Brain pericyte (primary cell): ENCODE data around the gene NPTN.
A peak's percentile ranks its signal among the peaks of the same experiment; 100 is the strongest.
"Not testable (repeated sequence)": the region's sequence is repeated elsewhere in the genome, so short reads cannot be mapped to it uniquely, and the experiment has no call there.

ENCODE experiments used
- DNase-seq: peaks from one replicate; pipeline ENCODE4 v3.0.0-alpha.2; 2012; ENCODE audit warnings: low read depth, low spot score

Gene NPTN

GRCh38 chr15:73633111-73633990, at the start of gene NPTN:
TSS of gene NPTN (minus strand) at chr15:73633389. CDS start at chr15:73633215, 174 bp downstream.
- DNase-seq, result peak; percentile 93

- no peak for DNase-seq
Measured at GRCh38 chr15:73682600-73683090, 49.5 kb upstream of the NPTN start.

- DNase-seq, result no peak
Measured at GRCh38 chr15:73681856-73682599, 48.8 kb upstream of the NPTN start.

- DNase-seq, result no peak
Measured at GRCh38 chr15:73681063-73681462, 47.9 kb upstream of the NPTN start.

GRCh38 chr15:73680549-73680948, 47.4 kb upstream of the NPTN start:
- DNase-seq, result no peak

- no peak for DNase-seq
Measured at GRCh38 chr15:73679964-73680363, 46.8 kb upstream of the NPTN start.

GRCh38 chr15:73679180-73679579, 46.0 kb upstream of the NPTN start:
- no peak for DNase-seq

GRCh38 chr15:73678498-73678897, 45.3 kb upstream of the NPTN start:
- no peak for DNase-seq

- no peak for DNase-seq
Measured at GRCh38 chr15:73677733-73678132, 44.5 kb upstream of the NPTN start.

GRCh38 chr15:73677146-73677607, 44.0 kb upstream of the NPTN start:
- no peak for DNase-seq

- DNase-seq, result no peak
Measured at GRCh38 chr15:73674587-73674986, 41.4 kb upstream of the NPTN start.

GRCh38 chr15:73660455-73660854, 27.3 kb upstream of the NPTN start:
- no peak for DNase-seq

GRCh38 chr15:73658645-73659044, 25.5 kb upstream of the NPTN start:
- DNase-seq, result no peak

- no peak for DNase-seq
Measured at GRCh38 chr15:73655724-73656123, 22.5 kb upstream of the NPTN start.

- DNase-seq, result no peak
Measured at GRCh38 chr15:73654659-73655058, 21.5 kb upstream of the NPTN start.

- DNase-seq, result no peak
Measured at GRCh38 chr15:73650416-73651126, 17.4 kb upstream of the NPTN start.

- DNase-seq, result no peak
Measured at GRCh38 chr15:73648014-73648295, 14.8 kb upstream of the NPTN start.

GRCh38 chr15:73647259-73648013, 14.2 kb upstream of the NPTN start:
- DNase-seq, result no peak

GRCh38 chr15:73639464-73639863, 6.3 kb upstream of the NPTN start:
- not testable (repeated sequence) for DNase-seq

- no peak for DNase-seq
Measured at GRCh38 chr15:73637527-73637926, 4.3 kb upstream of the NPTN start.

GRCh38 chr15:73633991-73634495, 854 bp upstream of the NPTN start:
- DNase-seq, result peak; percentile 63
